HG02642 (cell line): ENCODE results near the gene RPS19.

Experiments used
- ATAC-seq: cut with Tn5 transposase; IDR thresholded peaks from one replicate; pipeline ENCODE4 v1.9.1; 2021; ENCODE audit warnings: mild to moderate bottlenecking; ENCODE audit not compliant: unreplicated experiment, poor library complexity

The RPS19 gene

GRCh38 chr19:41896581-41896942 lies 36.5 kb downstream of the RPS19 start:
- no peak for ATAC-seq

- ATAC-seq = no peak
Measured at GRCh38 chr19:41897181-41897580, 37.1 kb downstream of the RPS19 start.

- no peak for ATAC-seq
Measured at GRCh38 chr19:41897820-41898219, 37.8 kb downstream of the RPS19 start.

GRCh38 chr19:41898235-41898634 lies 38.2 kb downstream of the RPS19 start:
- ATAC-seq = no peak

GRCh38 chr19:41901707-41902360 lies 41.8 kb downstream of the RPS19 start:
- ATAC-seq = no peak

GRCh38 chr19:41902594-41902993 lies 42.5 kb downstream of the RPS19 start:
- ATAC-seq = no peak

GRCh38 chr19:41903193-41903953 lies 43.3 kb downstream of the RPS19 start:
- ATAC-seq = no peak

DNA sequence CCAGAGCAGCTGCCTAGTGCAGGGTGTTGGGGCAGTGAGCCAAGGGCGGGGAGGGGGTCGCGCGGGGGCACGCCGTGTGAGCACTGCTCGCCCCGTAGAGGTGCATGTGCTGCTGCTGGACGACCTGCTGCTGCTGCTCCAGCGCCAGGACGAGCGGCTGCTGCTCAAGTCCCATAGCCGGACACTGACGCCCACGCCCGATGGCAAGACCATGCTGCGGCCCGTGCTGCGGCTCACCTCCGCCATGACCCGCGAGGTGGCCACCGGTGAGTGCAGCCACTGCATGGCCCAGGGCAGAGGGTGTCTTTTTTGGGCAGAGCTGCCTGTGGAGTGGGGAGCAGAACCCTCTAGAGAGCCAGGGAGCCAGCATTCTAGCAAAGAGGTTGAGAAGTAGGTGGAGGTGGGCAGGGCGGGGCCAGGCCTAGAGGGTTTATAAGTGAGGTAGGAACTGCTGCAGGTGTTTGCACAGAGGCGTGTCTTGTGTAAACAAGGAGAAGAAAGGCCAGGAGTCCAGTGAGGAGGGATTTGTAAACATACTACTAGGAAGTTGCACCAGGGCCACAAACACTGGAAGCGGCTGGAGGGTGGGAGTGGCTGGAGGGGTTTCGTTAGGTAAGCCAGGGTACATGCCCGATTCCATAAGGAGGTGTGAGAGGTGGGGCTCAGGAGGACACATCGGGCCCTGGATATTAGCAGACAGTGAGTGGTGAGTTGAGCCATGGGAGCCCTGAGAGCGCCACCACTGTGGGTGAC lies 44.2 kb downstream of the RPS19 start:
- no peak for ATAC-seq

DNA sequence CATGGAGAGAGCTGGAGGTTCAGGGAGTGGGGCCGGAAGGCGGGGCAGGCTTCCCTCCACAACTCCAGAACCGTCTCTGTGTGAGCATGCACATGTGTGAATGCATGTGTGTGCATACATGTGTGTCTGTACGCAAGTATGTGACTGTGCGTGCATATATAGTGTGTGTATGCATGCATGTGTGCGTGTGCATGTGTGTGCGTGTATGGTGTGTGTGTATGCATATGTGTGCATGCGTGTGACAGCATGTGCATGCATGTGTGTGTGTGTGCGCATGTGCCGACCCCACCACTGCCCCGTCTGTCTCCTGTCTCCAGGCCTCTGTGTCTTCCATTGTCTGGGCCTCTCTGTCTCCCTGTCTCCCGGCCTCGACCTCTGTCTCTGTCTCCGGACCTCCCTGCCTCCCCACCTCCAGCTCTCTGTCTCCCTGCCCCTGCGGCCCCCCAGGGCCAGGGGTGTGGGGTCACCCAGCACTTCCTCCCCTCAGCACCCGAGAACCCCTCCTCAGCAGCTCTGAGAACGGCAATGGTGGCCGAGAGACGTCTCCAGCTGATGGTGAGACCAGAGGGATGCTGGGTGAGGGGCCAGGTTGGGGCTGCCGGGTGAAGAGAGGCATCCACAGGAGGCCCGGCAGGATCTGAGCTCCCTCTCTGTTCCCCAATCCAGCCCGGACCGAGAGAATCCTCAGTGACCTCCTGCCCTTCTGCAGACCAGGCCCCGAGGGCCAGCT lies 45.4 kb downstream of the RPS19 start:
- no peak for ATAC-seq

- no peak for ATAC-seq
Measured at GRCh38 chr19:41906271-41906670, 46.2 kb downstream of the RPS19 start.

GRCh38 chr19:41906916-41907680 lies 47.0 kb downstream of the RPS19 start:
- ATAC-seq = no peak

- ATAC-seq = no peak
Measured at GRCh38 chr19:41907994-41908615, 48.0 kb downstream of the RPS19 start.

GRCh38 chr19:41908724-41909464 lies 48.8 kb downstream of the RPS19 start:
- ATAC-seq = no peak

- no peak for ATAC-seq
Measured at GRCh38 chr19:41909706-41910105, 49.7 kb downstream of the RPS19 start.

DNA sequence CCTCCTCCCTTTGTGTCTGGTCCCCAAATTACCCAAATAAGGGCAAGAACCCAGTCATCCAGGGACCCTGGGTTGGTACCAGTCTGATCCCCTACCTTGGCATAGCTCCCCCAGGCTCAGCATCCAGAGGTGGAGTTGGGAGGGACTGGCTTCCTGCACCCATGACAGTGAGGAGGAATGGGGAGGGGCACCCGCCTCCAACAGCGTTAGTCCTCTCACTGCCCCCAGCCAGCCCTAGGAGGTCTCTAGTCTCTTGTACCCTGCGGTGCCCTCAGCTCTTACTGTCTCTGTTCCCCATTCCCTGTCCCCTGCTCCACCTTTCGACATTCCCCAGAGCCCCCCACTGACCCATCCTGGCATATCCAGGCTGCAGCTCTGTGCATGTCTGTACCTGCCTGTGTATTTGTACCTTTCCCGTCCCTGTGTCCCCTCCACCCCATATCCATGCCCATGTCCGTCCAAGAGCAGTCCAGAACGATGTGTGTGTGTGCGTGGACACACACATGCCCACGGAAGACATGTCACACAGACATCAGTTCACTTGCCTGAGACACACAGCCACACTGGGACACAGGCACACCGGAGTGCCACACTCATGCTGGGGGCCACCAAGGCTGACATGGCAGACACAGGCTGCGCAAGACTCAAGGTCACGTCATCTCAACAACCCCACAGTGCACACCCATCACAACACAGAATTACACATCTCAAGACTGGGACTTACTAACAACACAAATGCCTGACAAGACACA lies 50.4 kb downstream of the RPS19 start:
- no peak for ATAC-seq

DNA sequence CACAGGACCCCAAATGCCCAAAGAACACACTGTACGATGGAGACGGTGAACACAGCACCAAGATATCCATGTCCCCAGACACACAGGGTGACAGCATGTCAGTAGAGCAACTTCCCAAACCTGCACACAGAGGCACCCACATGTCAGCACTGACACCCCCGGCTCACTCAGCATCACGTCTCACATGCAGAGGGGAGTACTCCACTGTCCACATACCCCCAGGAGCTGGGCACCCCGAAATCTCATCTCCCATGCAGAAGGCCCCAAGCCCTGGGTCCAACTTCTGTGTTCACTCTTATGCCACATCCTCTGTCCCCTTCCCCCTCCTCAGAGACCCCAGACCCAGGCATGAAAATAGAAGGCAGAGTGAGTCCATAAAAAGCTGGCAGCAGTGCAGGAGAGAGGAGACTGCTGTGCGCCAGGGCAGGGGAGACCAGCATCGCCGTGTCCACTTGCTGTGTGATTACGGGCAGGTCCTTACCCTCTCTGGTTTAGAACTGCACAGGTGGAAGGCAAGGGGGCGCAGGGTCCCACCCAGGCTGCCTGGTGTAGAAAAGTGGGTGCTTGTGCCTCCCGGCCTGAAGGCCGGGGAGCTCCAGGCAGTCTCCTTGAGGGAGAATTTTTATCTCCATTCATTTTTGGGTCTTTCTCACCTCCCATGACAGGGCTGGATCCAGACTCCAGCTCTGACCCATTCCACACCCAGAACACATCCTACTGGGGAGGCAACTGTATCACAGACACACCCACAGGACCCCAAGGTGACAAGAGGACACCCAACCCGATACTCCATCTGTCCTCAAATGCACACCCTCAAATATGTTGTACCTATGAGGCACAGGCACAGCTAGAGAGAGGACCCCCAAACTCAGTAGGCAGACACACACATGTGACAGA lies 51.2 kb downstream of the RPS19 start:
- no peak for ATAC-seq
